Esophagus muscularis mucosa (tissue), 3 donors: ENCODE data around the gene PPFIA3.
"Not testable (repeated sequence)": the region's sequence is repeated elsewhere in the genome, so short reads cannot be mapped to it uniquely, and the experiment has no call there.

Experiments used
- CTCF ChIP-seq, 3 experiments: fragments of 200-600 bp in 2 of 3; fragments of 450-650 bp in 1 of 3; sonication (generic) in 2 of 3; IDR thresholded peaks; one replicate each; pipeline ENCODE4 v1.5.1; 2017 to 2019; ENCODE audit warnings: antibody characterized with exemption in 3 of 3, mild to moderate bottlenecking in 2 of 3, moderate library complexity in 1 of 3
- POLR2AphosphoS5 ChIP-seq, 2 donors: sonication (generic); formaldehyde crosslinking; IDR thresholded peaks; one replicate each; pipeline ENCODE4 v1.6.1; 2017; ENCODE audit warnings: antibody characterized with exemption in 2 of 2

- not testable (repeated sequence) for TF ChIP-seq CTCF, POLR2AphosphoS5 (IDR thresholded peaks at IDR 0.05)
Measured at GRCh38 chr19:49123285-49123684, 3.9 kb downstream of the PPFIA3 start.
